GM18873 (cell line): ENCODE data around the gene MKI67.

Experiments
- ATAC-seq: cut with Tn5 transposase; IDR thresholded peaks from one replicate; pipeline ENCODE4 v1.9.1; 2021; ENCODE audit warnings: mild to moderate bottlenecking, moderate library complexity, moderate number of reproducible peaks; ENCODE audit not compliant: unreplicated experiment, low FRiP score

Gene MKI67

GRCh38 chr10:128055061-128055868 is 71.0 kb downstream of the MKI67 start:
- no peak for ATAC-seq

GRCh38 chr10:128054163-128054970 is 71.9 kb downstream of the MKI67 start:
- ATAC-seq: no peak

GRCh38 chr10:128053356-128053755 is 72.9 kb downstream of the MKI67 start:
- no peak for ATAC-seq

- ATAC-seq: no peak
These were observed 73.5 kb downstream of the MKI67 start for GRCh38 chr10:128052696-128053095.

- ATAC-seq: no peak
These were observed 74.7 kb downstream of the MKI67 start for GRCh38 chr10:128051548-128051947.

- ATAC-seq: no peak
These were observed 75.3 kb downstream of the MKI67 start for GRCh38 chr10:128050936-128051335.

- ATAC-seq: no peak
These were observed 76.1 kb downstream of the MKI67 start for GRCh38 chr10:128050121-128050516.

- ATAC-seq: no peak
These were observed 76.8 kb downstream of the MKI67 start for GRCh38 chr10:128049226-128050120.

- no peak for ATAC-seq
These were observed 77.4 kb downstream of the MKI67 start for GRCh38 chr10:128048819-128049210.

GRCh38 chr10:128047991-128048818 is 78.0 kb downstream of the MKI67 start:
- ATAC-seq: peak; percentile 36

GRCh38 chr10:128047351-128047750 is 78.9 kb downstream of the MKI67 start:
- ATAC-seq: peak; percentile 99

- ATAC-seq: no peak
These were observed 79.3 kb downstream of the MKI67 start for GRCh38 chr10:128046953-128047290.
